PFSK-1 (cell line): Measurements from ENCODE around the gene EFHD1.

Source experiments
- POLR2AphosphoS5 ChIP-seq: IDR thresholded peaks from 2 replicates; pipeline ENCODE4 v1.6.1; 2012; ENCODE audit warnings: low read depth, mild to moderate bottlenecking, control low read depth, low read length, moderate library complexity
- TF ChIP-seq, protein P1 (sequence below), 2 experiments: IDR thresholded peaks; 2 replicates each; pipeline versions ENCODE4 v1.6.1 to v1.8.0; 2011 to 2012; ENCODE audit warnings: low read depth in 2 of 2, low read length in 2 of 2, control low read depth in 1 of 2, inconsistent platforms in 1 of 2, mild to moderate bottlenecking in 1 of 2, moderate library complexity in 1 of 2; ENCODE audit not compliant: insufficient read depth in 1 of 2

GRCh38 chr2:232626584-232626983, 6.8 kb upstream of the EFHD1 start:
- TF ChIP-seq, protein P1, sequence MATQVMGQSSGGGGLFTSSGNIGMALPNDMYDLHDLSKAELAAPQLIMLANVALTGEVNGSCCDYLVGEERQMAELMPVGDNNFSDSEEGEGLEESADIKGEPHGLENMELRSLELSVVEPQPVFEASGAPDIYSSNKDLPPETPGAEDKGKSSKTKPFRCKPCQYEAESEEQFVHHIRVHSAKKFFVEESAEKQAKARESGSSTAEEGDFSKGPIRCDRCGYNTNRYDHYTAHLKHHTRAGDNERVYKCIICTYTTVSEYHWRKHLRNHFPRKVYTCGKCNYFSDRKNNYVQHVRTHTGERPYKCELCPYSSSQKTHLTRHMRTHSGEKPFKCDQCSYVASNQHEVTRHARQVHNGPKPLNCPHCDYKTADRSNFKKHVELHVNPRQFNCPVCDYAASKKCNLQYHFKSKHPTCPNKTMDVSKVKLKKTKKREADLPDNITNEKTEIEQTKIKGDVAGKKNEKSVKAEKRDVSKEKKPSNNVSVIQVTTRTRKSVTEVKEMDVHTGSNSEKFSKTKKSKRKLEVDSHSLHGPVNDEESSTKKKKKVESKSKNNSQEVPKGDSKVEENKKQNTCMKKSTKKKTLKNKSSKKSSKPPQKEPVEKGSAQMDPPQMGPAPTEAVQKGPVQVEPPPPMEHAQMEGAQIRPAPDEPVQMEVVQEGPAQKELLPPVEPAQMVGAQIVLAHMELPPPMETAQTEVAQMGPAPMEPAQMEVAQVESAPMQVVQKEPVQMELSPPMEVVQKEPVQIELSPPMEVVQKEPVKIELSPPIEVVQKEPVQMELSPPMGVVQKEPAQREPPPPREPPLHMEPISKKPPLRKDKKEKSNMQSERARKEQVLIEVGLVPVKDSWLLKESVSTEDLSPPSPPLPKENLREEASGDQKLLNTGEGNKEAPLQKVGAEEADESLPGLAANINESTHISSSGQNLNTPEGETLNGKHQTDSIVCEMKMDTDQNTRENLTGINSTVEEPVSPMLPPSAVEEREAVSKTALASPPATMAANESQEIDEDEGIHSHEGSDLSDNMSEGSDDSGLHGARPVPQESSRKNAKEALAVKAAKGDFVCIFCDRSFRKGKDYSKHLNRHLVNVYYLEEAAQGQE (IDR thresholded peaks at IDR 0.05; ENCODE audit: insufficient read depth in 1 of 2, low read depth in 2 of 2, low read length in 2 of 2), result no peak
- TF ChIP-seq POLR2AphosphoS5, result no peak
